Hematopoietic multipotent progenitor cell treated with erythropoietin and hydrocortisone succinate and interleukin-3 and kit ligand, for 6 days (in vitro differentiated cells): ENCODE results near the gene ZNF407.

Source experiments
- DNase-seq: peaks from one replicate; pipeline ENCODE4 v3.0.0-alpha.2; 2015

Gene ZNF407

DNA sequence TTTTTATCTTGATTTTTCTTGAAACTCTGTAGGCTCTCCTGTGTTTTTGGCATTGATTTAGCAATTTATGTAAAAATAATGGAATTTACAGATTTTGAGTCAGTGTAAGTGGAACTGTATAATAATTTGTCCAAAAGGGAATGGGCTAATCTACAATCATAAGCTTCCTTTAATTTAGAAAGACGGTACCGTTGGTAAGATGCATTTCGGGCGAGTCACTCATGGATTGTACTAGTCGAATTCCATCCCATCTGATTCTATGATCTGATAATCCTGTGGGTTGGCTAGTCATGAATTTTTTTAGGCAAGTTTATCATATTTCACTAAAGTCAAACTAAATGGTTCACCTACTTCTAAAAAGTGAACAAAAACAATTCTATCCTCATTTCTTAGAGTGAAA lies 133.4 kb downstream of the ZNF407 start:
- DNase-seq = no peak

DNA sequence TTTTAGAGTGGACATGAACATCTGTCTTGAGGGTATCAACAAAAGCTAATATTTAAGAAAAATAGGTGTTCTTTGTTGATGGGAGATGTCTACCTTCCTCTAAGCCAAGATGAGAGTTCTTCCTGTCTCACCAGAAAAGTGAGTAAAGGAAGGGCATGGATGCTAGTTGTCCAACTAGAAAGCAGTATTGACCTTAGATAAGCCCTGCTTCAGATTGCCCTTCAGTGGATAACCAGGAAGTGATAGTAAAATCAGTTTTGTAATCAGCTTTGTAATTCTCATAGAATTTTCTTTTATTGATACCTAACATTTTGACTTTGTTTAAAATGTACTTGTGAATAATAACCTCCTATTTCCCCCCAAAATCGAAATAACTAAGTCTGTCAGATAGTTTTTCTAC lies 134.7 kb downstream of the ZNF407 start:
- no peak for DNase-seq

GRCh38 chr18:74733598-74733997 lies 135.9 kb downstream of the ZNF407 start:
- DNase-seq = no peak

GRCh38 chr18:74734013-74734444 lies 136.4 kb downstream of the ZNF407 start:
- DNase-seq = no peak

- no peak for DNase-seq
Measured at GRCh38 chr18:74739926-74740325, 142.3 kb downstream of the ZNF407 start.

GRCh38 chr18:74742573-74743243 lies 145.0 kb downstream of the ZNF407 start:
- DNase-seq = no peak

GRCh38 chr18:74745633-74746403 lies 148.1 kb downstream of the ZNF407 start:
- DNase-seq = peak; percentile 56

- no peak for DNase-seq
Measured at GRCh38 chr18:74748809-74749208, 151.1 kb downstream of the ZNF407 start.

DNA sequence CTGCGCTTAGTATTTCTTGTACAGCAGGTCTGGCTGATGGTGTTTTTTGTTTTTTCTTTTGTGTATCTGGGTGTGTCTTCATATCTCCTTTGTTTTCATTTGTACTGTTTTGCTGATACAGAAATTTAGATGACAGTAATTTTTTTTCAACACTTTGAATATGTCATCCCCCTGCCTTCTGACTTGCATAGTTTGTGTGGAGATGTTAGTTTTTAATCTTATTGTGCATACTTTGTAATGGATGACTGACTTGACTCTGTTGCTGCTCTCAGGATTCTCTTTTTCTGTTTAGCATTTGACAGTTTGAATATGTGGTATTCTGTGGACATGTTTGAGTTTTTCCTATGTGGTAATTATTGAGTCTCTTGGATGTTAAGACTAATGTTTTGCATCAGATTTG lies 161.3 kb downstream of the ZNF407 start:
- no peak for DNase-seq

GRCh38 chr18:74760026-74760425 lies 162.4 kb downstream of the ZNF407 start:
- DNase-seq = no peak

GRCh38 chr18:74760436-74760835 lies 162.8 kb downstream of the ZNF407 start:
- DNase-seq = no peak

- DNase-seq = no peak
Measured at GRCh38 chr18:74766251-74766650, 168.6 kb downstream of the ZNF407 start.

DNA sequence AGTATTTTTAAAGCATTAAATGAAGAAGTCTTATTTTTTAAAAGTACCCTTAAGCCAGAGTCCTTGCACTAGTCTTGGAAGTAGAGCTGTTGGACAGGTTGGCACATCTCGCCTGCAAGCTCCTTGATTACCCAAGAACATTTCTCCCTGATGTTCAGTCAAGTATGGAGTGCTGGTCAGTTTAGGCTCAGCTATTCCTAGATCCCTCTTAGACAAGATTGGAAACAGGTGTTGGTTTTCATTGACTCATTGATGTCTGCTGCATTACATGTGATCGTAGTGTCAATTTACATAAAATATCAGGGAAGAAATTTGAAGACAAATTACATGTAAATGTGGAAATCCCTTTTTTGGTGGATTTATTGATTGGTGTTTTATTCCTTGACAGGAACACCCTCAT lies 170.4 kb downstream of the ZNF407 start:
- no peak for DNase-seq

- DNase-seq = no peak
Measured at GRCh38 chr18:74773171-74773624, 175.5 kb downstream of the ZNF407 start.

DNA sequence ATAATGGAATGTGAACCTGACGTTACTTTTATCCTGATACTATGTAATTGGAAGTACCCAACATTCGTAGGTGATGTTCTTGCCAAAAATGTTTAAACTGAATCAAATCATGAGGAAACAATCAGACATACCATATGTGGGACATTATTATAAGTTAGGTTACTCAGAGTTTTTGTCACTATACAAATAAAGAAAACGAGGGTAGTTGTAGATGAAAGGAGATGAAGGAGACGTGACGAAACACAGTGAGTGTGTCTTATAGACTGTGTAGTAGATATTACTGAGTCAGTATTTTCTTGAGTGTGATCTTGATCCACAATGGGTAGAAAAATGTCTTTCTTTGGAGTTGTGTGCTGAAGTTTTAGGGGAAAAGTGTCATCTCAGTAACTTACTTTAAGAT lies 176.8 kb downstream of the ZNF407 start:
- DNase-seq = no peak

DNA sequence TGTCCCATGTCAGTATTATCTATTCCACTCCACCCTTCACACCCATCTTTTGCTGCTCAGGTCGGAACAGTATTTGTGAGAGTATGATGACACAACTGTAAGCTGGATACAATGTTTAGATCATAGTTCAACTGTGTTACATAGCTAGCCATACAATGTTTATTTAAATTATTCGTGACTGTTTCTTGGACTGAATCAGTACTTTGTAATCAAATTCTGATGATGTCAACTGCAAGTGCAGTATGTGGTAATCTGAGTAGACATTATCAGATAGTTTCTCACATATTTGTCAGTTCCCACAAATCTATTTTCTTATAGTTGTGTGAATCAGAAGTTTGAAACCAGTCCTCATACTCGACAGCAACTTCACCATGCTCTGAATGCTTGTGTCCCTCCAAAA lies 177.6 kb downstream of the ZNF407 start:
- no peak for DNase-seq

- peak; percentile 77 for DNase-seq
Measured at GRCh38 chr18:74778191-74778847, 180.6 kb downstream of the ZNF407 start.

DNA sequence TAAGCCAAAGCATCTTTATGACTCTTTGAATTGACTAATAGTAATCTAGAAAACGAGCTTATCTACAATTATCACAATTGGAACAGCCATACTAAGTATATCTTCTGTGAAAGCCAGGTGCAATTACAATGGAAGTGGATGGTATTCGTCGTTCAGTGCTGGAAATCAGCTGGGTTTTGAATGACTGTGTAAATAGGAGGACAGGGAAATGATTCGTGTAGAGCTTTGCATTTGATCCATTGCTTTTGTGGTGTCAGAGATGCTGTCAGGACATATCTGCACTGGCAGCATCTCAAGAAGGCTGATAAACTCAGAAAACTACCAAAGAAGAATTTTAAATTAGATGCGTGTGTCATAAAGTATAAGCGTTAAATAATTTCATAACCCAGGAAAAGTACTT lies 187.1 kb downstream of the ZNF407 start:
- no peak for DNase-seq

DNA sequence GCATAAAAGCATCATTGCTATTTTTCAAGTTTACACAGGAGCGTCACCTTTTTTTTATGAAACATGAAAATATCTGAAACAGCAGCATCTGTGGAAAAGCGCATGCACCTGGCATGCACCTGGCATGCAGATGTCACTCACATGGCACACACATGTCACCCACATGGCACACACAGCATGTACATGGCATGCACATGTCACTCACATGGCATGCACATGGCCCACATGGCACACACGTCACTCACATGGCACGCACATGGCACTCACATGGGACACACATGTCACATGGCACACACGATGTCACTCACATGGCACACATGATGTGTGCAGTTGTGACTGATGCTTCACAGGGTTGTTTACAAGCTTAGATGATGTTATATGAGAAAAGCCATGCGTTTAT lies 188.0 kb downstream of the ZNF407 start:
- DNase-seq = no peak

GRCh38 chr18:74788657-74789056 lies 191.0 kb downstream of the ZNF407 start:
- no peak for DNase-seq

GRCh38 chr18:74789078-74789477 lies 191.4 kb downstream of the ZNF407 start:
- DNase-seq = no peak

DNA sequence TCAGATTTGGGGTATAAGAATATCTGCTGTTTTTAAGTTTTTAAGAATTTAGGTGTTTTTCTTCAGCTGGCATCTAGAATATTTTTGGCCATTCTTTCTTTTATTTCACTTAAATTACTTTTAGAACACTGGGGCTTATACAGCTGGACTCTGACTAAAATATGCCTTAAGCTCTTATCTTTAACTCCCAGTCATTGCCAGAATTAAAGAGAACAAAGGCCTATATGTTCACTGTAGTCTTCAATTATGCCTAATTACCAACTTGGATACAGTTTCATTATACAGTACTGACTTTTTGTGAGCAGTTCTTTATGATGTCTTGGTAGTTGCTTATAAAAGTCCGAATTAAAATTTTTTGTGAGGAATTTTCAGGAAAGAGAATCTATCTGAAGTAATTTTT lies 192.8 kb downstream of the ZNF407 start:
- peak; percentile 38 for DNase-seq

GRCh38 chr18:74791501-74792194 lies 194.0 kb downstream of the ZNF407 start:
- DNase-seq = no peak
